Measurements from ENCODE around the gene MTCH2.

GRCh38 chr11:47569646-47570045 is 72.7 kb downstream of the MTCH2 start:
- TF ChIP-seq YY1 (IDR thresholded peaks at IDR 0.05; ENCODE audit: insufficient read depth, insufficient read length) (no peak), ZNF274 (IDR thresholded peaks at IDR 0.05; ENCODE audit: low read depth, low read length) (no peak)

Data from NT2/D1 (cell line).